ENCODE results near the gene PLCB4.

Gene PLCB4

GRCh38 chr20:9225879-9226278 lies 157.0 kb downstream of the PLCB4 start:
- TF ChIP-seq CTCF (IDR thresholded peaks at IDR 0.05; ENCODE audit: low read depth, low read length) = no peak
- DNase-seq (ENCODE audit: extremely low read depth, low read depth) = no peak

DNA sequence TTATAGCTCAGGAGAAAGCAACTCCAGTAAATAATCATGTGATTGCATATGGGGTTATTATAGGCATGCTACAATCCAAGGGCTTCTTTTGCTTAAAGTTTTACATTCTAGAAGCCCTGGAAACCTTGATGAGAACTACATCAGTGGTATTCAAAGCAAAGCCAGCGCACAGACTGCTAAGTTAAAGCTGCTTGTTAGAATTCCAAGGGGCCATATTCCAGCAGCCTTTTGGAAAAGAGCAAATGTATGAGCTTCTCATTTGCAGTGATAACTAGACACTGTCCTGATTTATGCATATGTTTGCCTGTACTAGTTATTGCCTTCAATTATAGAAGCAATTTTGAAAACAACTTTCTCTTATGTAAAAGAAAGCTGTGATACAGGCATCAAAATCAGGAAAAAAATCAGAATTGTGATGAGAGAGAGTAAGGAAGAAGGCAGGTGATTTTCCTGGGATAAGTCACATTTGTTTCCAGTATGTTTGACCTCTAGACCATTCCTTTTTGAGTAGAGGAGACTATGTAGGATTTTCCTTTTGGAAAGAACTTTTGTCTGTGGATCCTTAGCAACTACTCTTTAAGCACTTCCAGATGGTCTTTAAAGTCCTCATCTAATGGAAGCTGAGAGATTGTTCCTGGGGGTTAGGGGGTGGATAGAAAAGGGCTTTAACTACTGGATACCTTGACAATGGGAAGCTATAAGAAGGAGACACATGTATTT lies 159.2 kb downstream of the PLCB4 start:
- no peak for TF ChIP-seq CTCF (IDR thresholded peaks at IDR 0.05; ENCODE audit: low read depth, low read length)
- DNase-seq (ENCODE audit: extremely low read depth, low read depth) = no peak

DNA sequence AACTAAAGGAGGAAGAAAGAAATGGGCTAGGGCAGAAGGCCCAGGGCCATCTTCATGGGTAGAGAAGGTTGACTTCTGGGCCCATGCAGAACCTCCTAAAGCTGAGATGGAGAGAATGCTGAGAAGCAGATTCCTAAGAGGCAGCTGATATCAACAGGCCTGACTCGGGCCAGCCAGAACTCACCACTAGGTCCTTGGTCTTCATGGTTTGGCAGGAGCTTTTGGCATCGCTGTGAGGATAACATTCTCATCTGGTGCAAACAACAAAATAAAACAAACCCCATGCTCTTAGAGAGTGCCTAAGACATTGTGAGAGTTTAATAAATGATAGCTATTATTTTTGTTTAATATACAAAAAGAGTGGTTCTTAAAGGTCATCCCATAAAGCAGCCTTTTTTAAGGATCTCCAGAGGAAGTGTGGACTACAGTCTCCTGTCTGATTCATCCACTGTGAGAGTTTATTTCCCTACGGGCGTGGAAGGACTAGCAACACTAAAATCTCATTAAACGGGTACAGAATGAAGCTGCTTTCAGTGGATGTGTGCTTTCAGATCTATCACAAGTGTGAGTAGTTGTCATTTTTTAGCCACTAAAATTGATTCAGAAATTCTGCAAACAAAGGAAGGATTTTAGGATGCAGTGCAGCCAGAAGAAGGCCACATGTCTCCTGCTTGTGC lies 160.0 kb downstream of the PLCB4 start:
- peak; percentile 8 for DNase-seq (ENCODE audit: extremely low read depth, low read depth)
- no peak for TF ChIP-seq CTCF (IDR thresholded peaks at IDR 0.05; ENCODE audit: low read depth, low read length)

DNA sequence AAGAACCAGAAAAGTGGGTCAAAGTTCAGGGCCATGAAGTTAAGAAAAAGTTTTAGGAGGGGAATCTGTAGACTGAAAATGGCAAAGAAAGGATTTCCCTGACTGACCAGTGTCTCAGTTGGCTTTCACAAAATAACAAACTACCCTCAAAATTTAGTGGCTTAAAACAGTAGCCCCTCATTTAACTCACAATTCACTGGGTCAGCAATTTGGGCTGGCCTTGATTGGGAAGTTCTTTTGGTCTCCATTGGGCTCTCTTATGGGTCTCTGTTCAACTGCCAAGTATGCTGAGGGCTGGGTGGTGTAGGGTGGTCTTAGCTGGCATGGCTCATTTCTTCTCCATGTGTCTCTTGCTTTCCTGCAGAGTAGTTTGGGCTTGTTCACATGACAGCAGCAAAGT lies 161.5 kb downstream of the PLCB4 start:
- DNase-seq (ENCODE audit: extremely low read depth, low read depth) = no peak
- no peak for TF ChIP-seq CTCF (IDR thresholded peaks at IDR 0.05; ENCODE audit: low read depth, low read length)

GRCh38 chr20:9233804-9234203 lies 164.9 kb downstream of the PLCB4 start:
- no peak for TF ChIP-seq CTCF (IDR thresholded peaks at IDR 0.05; ENCODE audit: low read depth, low read length)
- DNase-seq (ENCODE audit: extremely low read depth, low read depth) = no peak

GRCh38 chr20:9235518-9235917 lies 166.6 kb downstream of the PLCB4 start:
- DNase-seq (ENCODE audit: extremely low read depth, low read depth) = peak; percentile 64
- no peak for TF ChIP-seq CTCF (IDR thresholded peaks at IDR 0.05; ENCODE audit: low read depth, low read length)

DNA sequence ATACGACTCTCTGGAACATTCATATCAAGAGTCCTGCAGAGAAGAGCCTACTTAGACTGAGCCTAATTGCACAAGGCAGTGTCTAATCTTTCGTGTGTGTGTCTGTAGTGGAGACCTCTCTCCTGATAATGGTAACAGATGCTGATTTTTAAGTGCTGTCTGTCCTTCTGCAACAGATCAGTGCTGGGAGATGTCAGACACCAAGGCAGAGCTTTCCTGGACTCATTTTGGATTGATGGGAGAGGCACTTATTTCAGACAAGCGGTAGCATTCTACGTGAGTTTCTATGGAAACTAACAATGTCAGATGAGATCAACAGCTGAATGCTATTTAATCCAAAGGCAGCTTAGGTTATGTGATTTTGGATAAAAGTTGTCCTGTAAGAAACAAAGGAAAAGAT lies 167.6 kb downstream of the PLCB4 start:
- no peak for DNase-seq (ENCODE audit: extremely low read depth, low read depth)
- TF ChIP-seq CTCF (IDR thresholded peaks at IDR 0.05; ENCODE audit: low read depth, low read length) = no peak
